ENCODE results near the gene DDN. TPM values are rescaled to one million over a fixed set of nuclear protein-coding genes. Genes with fewer than 3 reads are reported as not detected.

Gene DDN
- total RNA-seq, 4 donors from 2014 or later, result 26.8 to 415 (median 232) TPM

DNA sequence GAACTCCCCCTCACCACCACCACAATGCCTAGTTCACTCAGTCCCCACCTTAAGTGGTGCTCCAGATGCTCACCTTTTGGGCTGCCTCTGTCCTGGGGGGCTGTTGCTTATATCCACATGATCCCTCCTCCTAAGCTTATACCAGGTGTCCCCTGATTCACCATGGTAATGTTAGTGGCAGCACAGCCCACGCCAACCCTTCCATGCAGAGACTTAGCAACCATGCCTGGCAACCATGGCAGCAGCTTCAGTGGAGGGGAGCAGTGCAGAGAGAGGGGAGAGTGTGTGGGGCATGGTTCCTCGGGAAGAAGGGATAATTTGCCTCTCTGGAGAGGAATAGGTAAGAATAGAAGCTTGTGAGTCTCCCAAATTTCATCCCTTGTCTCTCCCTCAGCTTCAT lies 1.2 kb upstream of the DDN start:
- in situ Hi-C loops (cut with MboI; ENCODE audit: low sequenced_read_pairs in 4 of 4), result no loop called here
- Histone ChIP-seq H3K4me3 (peak overlapping the region in 1 of 4 donors; percentile 56), H3K36me3 (peaks cover 6 to 42% of the 10 kb centered on the region in 2 donors), H3K4me1 (peaks cover 37 to 42% of the 10 kb centered on the region in 2 donors), H3K27ac (peak overlapping the region; percentile 67 to 93 (median 84)), H3K27me3 (peaks cover 0 to 44% (median 5%) of the 10 kb centered on the region in 3 donors), H3K9me3 (no peaks in the 10 kb centered on the region)
- ATAC-seq (no peak), DNase-seq (no peak)
- TF ChIP-seq, protein P1, sequence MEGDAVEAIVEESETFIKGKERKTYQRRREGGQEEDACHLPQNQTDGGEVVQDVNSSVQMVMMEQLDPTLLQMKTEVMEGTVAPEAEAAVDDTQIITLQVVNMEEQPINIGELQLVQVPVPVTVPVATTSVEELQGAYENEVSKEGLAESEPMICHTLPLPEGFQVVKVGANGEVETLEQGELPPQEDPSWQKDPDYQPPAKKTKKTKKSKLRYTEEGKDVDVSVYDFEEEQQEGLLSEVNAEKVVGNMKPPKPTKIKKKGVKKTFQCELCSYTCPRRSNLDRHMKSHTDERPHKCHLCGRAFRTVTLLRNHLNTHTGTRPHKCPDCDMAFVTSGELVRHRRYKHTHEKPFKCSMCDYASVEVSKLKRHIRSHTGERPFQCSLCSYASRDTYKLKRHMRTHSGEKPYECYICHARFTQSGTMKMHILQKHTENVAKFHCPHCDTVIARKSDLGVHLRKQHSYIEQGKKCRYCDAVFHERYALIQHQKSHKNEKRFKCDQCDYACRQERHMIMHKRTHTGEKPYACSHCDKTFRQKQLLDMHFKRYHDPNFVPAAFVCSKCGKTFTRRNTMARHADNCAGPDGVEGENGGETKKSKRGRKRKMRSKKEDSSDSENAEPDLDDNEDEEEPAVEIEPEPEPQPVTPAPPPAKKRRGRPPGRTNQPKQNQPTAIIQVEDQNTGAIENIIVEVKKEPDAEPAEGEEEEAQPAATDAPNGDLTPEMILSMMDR (IDR thresholded peaks at IDR 0.05 in 4 of 5, conservative IDR thresholded peaks at IDR 0.05 in 1 of 5), result no peak
- no peak for TF ChIP-seq POLR2A (IDR thresholded peaks at IDR 0.05)
- intact Hi-C loops (cut with DNase I; ENCODE audit: low total_unique reads), result no loop called here

DNA sequence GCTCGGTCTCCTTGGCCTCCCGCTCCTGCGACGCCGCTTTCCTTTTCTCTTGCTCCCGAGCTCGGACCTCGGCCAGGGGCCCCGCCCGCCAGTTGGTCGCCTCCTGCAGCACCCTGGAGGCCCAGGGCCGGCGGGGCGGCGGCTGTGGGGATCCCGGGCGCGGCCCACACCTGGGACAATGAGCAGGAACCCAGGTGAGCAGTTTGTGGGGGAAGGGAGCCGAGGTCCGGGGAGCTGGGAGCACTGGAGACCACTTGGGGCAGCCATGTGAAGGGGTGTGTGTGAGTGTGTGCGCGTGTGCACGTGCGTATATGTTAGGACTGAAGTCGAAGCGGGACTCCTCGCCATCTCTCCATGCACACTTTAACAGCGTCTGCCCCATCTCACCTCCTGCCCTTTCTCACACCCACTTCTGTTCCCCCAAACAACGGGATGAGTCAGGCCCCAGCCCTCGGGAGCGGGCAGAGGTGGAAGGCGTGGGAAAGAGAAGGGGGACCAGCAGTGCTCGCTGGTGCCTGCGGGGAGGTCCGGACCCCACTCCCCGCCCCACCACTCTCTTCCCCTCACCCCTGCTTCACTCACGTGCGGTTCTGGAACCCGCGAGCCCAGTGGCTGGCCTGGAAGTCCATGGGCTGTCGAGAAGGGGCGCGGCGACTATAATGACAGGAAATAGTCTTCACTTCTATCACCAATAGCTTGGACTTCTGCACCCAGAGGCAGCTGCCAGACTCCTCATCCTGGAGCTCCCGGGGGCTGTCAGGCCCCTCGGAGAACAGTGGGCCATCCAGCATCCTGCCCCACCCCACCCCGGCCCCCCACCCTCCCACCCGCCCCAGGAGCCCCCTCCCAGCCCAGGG lies 450 bp downstream of the DDN start:
- peak in 1 of 2 donors; percentile 54 for DNase-seq
- in situ Hi-C loops (cut with MboI; ENCODE audit: low sequenced_read_pairs in 4 of 4) (loop anchor here in 1 of 4 donors (25.0 kb wide), 1 partner anchor 136 kb away; the partner anchor contains the start of genes DDX23 and RND1), intact Hi-C loops (cut with DNase I; ENCODE audit: low total_unique reads) (loop anchor here (1.0 kb wide), 1 partner anchor 16 kb away; no protein-coding TSS in a partner anchor)
- Histone ChIP-seq H3K4me3 (peak overlapping the region; percentile 45 to 75 (median 59)), H3K36me3 (peaks cover 2 to 26% of the 10 kb centered on the region in 2 donors), H3K9me3 (no peaks in the 10 kb centered on the region), H3K4me1 (peaks cover 40 to 46% of the 10 kb centered on the region in 2 donors), H3K27me3 (peaks cover 0 to 56% (median 13%) of the 10 kb centered on the region in 3 donors), H3K27ac (peak overlapping the region; percentile 67 to 93 (median 84))
- ATAC-seq, result peak; percentile 16 to 18
- TF ChIP-seq, protein P1 (IDR thresholded peaks at IDR 0.05 in 4 of 5, conservative IDR thresholded peaks at IDR 0.05 in 1 of 5), result no peak
- no peak for TF ChIP-seq POLR2A (IDR thresholded peaks at IDR 0.05)

DNA sequence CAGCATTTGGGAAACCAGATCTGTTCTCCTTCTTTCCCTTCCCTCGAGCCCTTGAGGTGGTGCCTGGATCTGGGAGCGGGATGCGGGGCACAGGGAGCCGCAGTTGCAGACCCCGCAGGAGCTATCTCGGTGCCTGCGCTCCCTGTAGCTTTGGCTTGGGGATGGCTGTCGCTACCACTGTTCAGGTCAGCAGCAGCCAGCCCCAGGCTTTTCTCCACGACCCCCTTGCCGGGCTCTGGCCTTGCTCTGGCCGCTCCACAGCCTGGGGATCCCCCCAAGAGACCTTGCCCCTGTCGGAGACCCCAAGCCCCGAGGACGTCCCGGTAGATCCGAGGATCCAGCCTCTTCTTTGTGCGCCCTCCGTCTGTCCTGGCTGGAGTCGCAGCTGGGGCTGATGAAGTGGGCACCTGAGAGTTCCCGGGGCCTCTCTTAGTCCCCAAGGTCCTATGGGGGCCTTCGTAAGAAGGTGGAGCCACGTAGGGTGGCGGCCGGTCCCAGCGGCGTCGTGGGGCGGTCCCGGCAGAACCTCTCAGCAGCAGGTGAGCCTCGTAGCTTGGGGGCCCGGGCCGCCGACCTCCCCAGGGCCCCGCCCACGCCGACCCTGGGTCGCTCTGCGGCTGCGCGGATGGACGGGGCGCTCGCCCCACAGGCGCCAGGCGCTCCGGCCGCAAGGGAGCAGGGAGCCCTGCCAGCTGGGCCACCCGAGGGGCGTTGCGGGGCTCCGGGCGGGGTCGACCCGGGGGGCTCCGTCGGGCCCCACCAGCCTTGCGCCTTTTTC lies 1.3 kb downstream of the DDN start:
- H3K4me1 ChIP-seq, result peaks cover 40 to 46% of the 10 kb centered on the region in 2 donors

More for the DNA sequence above, 1.3 kb downstream of the DDN start:
- Histone ChIP-seq H3K36me3 (peaks cover 0 to 18% of the 10 kb centered on the region in 2 donors), H3K27me3 (peaks cover 0 to 56% (median 13%) of the 10 kb centered on the region in 3 donors), H3K27ac (peak overlapping the region; percentile 25 to 93 (median 84)), H3K9me3 (no peaks in the 10 kb centered on the region), H3K4me3 (peak overlapping the region; percentile 45 to 75 (median 59))
- ATAC-seq (peak; percentile 10 to 25), DNase-seq (peak in 1 of 2 donors; percentile 58)
- TF ChIP-seq, protein P1 (IDR thresholded peaks at IDR 0.05 in 4 of 5, conservative IDR thresholded peaks at IDR 0.05 in 1 of 5), result no peak
- TF ChIP-seq POLR2A (IDR thresholded peaks at IDR 0.05), result peak in 1 of 2 donors; percentile 45
- intact Hi-C loops (cut with DNase I; ENCODE audit: low total_unique reads) (loop anchor here (2.0 kb wide), 1 partner anchor 45 kb away; no protein-coding TSS in a partner anchor), in situ Hi-C loops (cut with MboI; ENCODE audit: low sequenced_read_pairs in 4 of 4) (loop anchor here in 1 of 4 donors (25.0 kb wide), 1 partner anchor 136 kb away; the partner anchor contains the start of genes DDX23 and RND1)

Data from gastrocnemius medialis (tissue), 4 donors.